Testis (tissue), 3 donors: ENCODE measurements around the gene TAF8. TPM values are rescaled to one million over a fixed set of nuclear protein-coding genes. Genes with fewer than 3 reads are reported as not detected.

Source experiments
- DNase-seq: peaks from one replicate; pipeline ENCODE4 v3.0.0-alpha.2; 2019
- H3K27ac ChIP-seq, 2 donors: fragments of 200-600 bp; sonication (generic); one replicate each; pipeline ENCODE4 v1.5.1; 2019
- H3K27me3 ChIP-seq: fragments of 200-600 bp; sonication (generic); one replicate; pipeline ENCODE4 v1.5.1; 2019
- H3K36me3 ChIP-seq: fragments of 200-600 bp; sonication (generic); one replicate; pipeline ENCODE4 v1.5.1; 2017; ENCODE audit warnings: low read depth; ENCODE audit errors: missing control alignments
- H3K4me1 ChIP-seq: fragments of 200-600 bp; sonication (generic); one replicate; pipeline ENCODE4 v1.5.1; 2019
- H3K4me3 ChIP-seq, 2 donors: fragments of 200-600 bp; sonication (generic); one replicate each; pipeline ENCODE4 v1.5.1; 2017 to 2019
- H3K9me3 ChIP-seq: fragments of 200-600 bp; sonication (generic); one replicate; pipeline ENCODE4 v1.5.1; 2017
- CTCF ChIP-seq, 3 experiments: fragments of 450-650 bp in 2 of 3; fragments of 200-600 bp in 1 of 3; sonication (generic) in 1 of 3; IDR thresholded peaks; one replicate each; pipeline ENCODE4 v1.5.1; 2016 to 2019; ENCODE audit warnings: antibody characterized with exemption in 3 of 3, mild to moderate bottlenecking in 2 of 3, moderate library complexity in 1 of 3
- POLR2A ChIP-seq: fragments of 450-650 bp; IDR thresholded peaks from one replicate; pipeline ENCODE4 v1.6.1; 2017; ENCODE audit warnings: antibody characterized with exemption, mild to moderate bottlenecking, moderate library complexity
- WGBS, 2 donors: methylation state at CpG; one replicate each; pipeline ENCODE4 v1.1.5; 2018; 5-methylcytosine and 5-hydroxymethylcytosine counted together
- intact Hi-C: fragments of 100-400 bp; cut with DNase I; formaldehyde crosslinking; loops from one replicate; pipeline ENCODE4 v1.15.1; 2023; ENCODE audit warnings: low total_unique reads
- polyA plus RNA-seq: library from polyadenylated mRNA; stranded (reverse); fragments of 350-450 nt; fragmentation: Illumina TruSeq; extraction: RNeasy Lipid Tissue Mini Kit (QIAGEN cat#74804); gene quantifications from one replicate; pipeline ENCODE4 v1.2.3, GENCODE V29; 2014; ENCODE audit warnings: low read depth, low replicate concordance; ENCODE audit not compliant: insufficient read depth
- total RNA-seq, 2 donors: library from RNA; depleted of rRNA; stranded (reverse); fragments of >200 nt; gene quantifications; one replicate each; pipeline ENCODE4 v1.2.3, GENCODE V29; 2016

TAF8 gene
- total and polyA plus RNA-seq, 3 donors from 2014 or later = 20.8 to 51.3 (median 29.7) TPM

- peaks cover 4% of the 10 kb centered on the region for H3K4me1 ChIP-seq
- H3K4me3 ChIP-seq = no peak overlapping the region
- 87 to 92% methylated on average over 7 of the region's 7 CpGs for WGBS, 2 donors
- intact Hi-C loops = no loop called here
- H3K9me3 ChIP-seq = no peaks in the 10 kb centered on the region
- no peak for DNase-seq
- H3K36me3 ChIP-seq = no peaks in the 10 kb centered on the region
- H3K27me3 ChIP-seq = no peaks in the 10 kb centered on the region
- TF ChIP-seq POLR2A (no peak), CTCF (IDR thresholded peaks at IDR 0.05) (no peak)
- no peak overlapping the region for H3K27ac ChIP-seq
Measured at GRCh38 chr6:42068173-42068572, 17.8 kb downstream of the TAF8 start.

GRCh38 chr6:42068872-42069522, 18.7 kb downstream of the TAF8 start:
- Histone ChIP-seq H3K4me1 (peaks cover 4% of the 10 kb centered on the region), H3K4me3 (no peak overlapping the region), H3K27me3 (no peaks in the 10 kb centered on the region), H3K36me3 (no peaks in the 10 kb centered on the region), H3K9me3 (no peaks in the 10 kb centered on the region), H3K27ac (no peak overlapping the region)
- 93% methylated on average over 5 of the region's 5 CpGs for WGBS, 2 donors
- TF ChIP-seq POLR2A (no peak), CTCF (IDR thresholded peaks at IDR 0.05) (no peak)
- intact Hi-C loops = no loop called here
- no peak for DNase-seq

GRCh38 chr6:42071881-42072583, 21.7 kb downstream of the TAF8 start:
- Histone ChIP-seq H3K9me3 (no peaks in the 10 kb centered on the region), H3K27ac (peak overlapping the region in 1 of 2 donors; percentile 37), H3K4me1 (peaks cover 4% of the 10 kb centered on the region), H3K27me3 (no peaks in the 10 kb centered on the region), H3K4me3 (no peak overlapping the region), H3K36me3 (no peaks in the 10 kb centered on the region)
- intact Hi-C loops = no loop called here
- DNase-seq = no peak
- 46 to 52% methylated on average over 6 of the region's 6 CpGs for WGBS, 2 donors
- no peak for TF ChIP-seq CTCF (IDR thresholded peaks at IDR 0.05)
- no peak for TF ChIP-seq POLR2A

GRCh38 chr6:42073287-42073686, 23.0 kb downstream of the TAF8 start:
- H3K27me3 ChIP-seq = no peaks in the 10 kb centered on the region
- H3K27ac ChIP-seq = no peak overlapping the region
- peaks cover 4% of the 10 kb centered on the region for H3K4me1 ChIP-seq
- intact Hi-C loops = no loop called here
- TF ChIP-seq POLR2A (no peak), CTCF (IDR thresholded peaks at IDR 0.05) (no peak)
- H3K4me3 ChIP-seq = no peak overlapping the region
- H3K9me3 ChIP-seq = no peaks in the 10 kb centered on the region
- H3K36me3 ChIP-seq = no peaks in the 10 kb centered on the region
- 89 to 92% methylated on average over 2 of the region's 2 CpGs for WGBS, 2 donors
- DNase-seq = no peak
